DND-41 (cell line): ENCODE data around the gene LAPTM5.

Experiments
- CTCF ChIP-seq: IDR thresholded peaks from 2 replicates; pipeline ENCODE4 v1.5.1; 2012; ENCODE audit warnings: borderline replicate concordance, low read length, moderate library complexity, mild to moderate bottlenecking; ENCODE audit not compliant: poor library complexity, severe bottlenecking; ENCODE audit errors: extremely low read depth
- EZH2 ChIP-seq: IDR thresholded peaks from 3 replicates; pipeline ENCODE4 v1.6.1; 2012; ENCODE audit warnings: borderline replicate concordance, low read depth, mild to moderate bottlenecking, moderate library complexity, low read length, inconsistent platforms; ENCODE audit not compliant: severe bottlenecking

GRCh38 chr1:30700528-30701257 lies 56.9 kb downstream of the LAPTM5 start:
- TF ChIP-seq CTCF: no peak
- no peak for TF ChIP-seq EZH2
